Endothelial cell of umbilical vein (primary cell): ENCODE results near the gene PRKCZ. TPM values are rescaled to one million over a fixed set of nuclear protein-coding genes. Genes with fewer than 3 reads are reported as not detected.

ENCODE experiments used
- BruUV-seq: library from RNA; stranded (reverse); fragments of 400-500 nt; replicated peaks from 2 replicates; lab custom pipeline; 2021; lab: Mats Ljungman, UMichigan
- CTCF ChIA-PET: fragments of 300-600, 350-600 bp; sonication (Branson Sonifier 250); formaldehyde crosslinking; loops from one replicate; lab custom pipeline; 2021; ENCODE audit warnings: antibody characterized with exemption, inconsistent platforms; lab: Charles Lee
- POLR2A ChIA-PET: fragments of 300-600, 350-600 bp; sonication (Branson Sonifier 250); formaldehyde crosslinking; loops from one replicate; lab custom pipeline; 2021; ENCODE audit warnings: antibody characterized with exemption, inconsistent platforms; lab: Charles Lee
- DNase-seq: peaks from one replicate; pipeline ENCODE4 v3.0.0-alpha.2; 2011; ENCODE audit warnings: low read depth, low spot score
- FAIRE-seq: peaks from 2 replicates; lab custom pipeline; 2011; peaks lifted over from hg19 to GRCh38; lab: Jason Lieb, UNC
- H2AFZ ChIP-seq: 2 replicates; pipeline ENCODE4 v1.6.0; 2012; ENCODE audit warnings: low read depth, low read length, control low read depth, inconsistent platforms
- H3K27ac ChIP-seq: 2 replicates; pipeline ENCODE4 v1.5.1; 2011; ENCODE audit warnings: low read depth, mild to moderate bottlenecking, control low read depth, low read length, moderate library complexity; ENCODE audit not compliant: insufficient read depth
- H3K27me3 ChIP-seq, 2 experiments: 2 replicates each; pipeline versions ENCODE4 v1.6.0 to v1.6.1; 2011; ENCODE audit warnings: low read length in 2 of 2, mixed read lengths in 1 of 2; ENCODE audit not compliant: control insufficient read depth in 2 of 2, insufficient read depth in 2 of 2
- H3K36me3 ChIP-seq, 2 experiments: 2 replicates in 1 of 2; 3 replicates in 1 of 2; pipeline ENCODE4 v1.5.1; 2011; ENCODE audit warnings: low read length in 2 of 2, mild to moderate bottlenecking in 1 of 2, moderate library complexity in 1 of 2; ENCODE audit not compliant: control insufficient read depth in 2 of 2, insufficient read depth in 2 of 2; ENCODE audit errors: extremely low read depth in 1 of 2
- H3K4me1 ChIP-seq: 3 replicates; pipeline ENCODE4 v1.5.1; 2011; ENCODE audit warnings: mild to moderate bottlenecking, low read length; ENCODE audit not compliant: control insufficient read depth, insufficient read depth; ENCODE audit errors: extremely low read depth
- H3K4me2 ChIP-seq: 2 replicates; pipeline ENCODE4 v1.6.1; 2011; ENCODE audit warnings: low read length, control low read depth, mixed read lengths; ENCODE audit not compliant: insufficient read depth
- H3K4me3 ChIP-seq, 3 experiments: fragments of 200-600 bp in 1 of 3; sonication (generic), shearing (Covaris generic) in 1 of 3; replicated peaks in 1 of 3; 2 replicates each; pipeline ENCODE4 v1.5.1; 2011 to 2016; ENCODE audit warnings: control low read depth in 3 of 3, low read length in 3 of 3, mild to moderate bottlenecking in 2 of 3, inconsistent platforms in 1 of 3, low read depth in 1 of 3, moderate library complexity in 1 of 3; ENCODE audit not compliant: insufficient read depth in 1 of 3
- H3K79me2 ChIP-seq: 2 replicates; pipeline ENCODE4 v1.6.0; 2012; ENCODE audit warnings: low read length, inconsistent platforms; ENCODE audit not compliant: control insufficient read depth, insufficient read depth
- H3K9ac ChIP-seq: replicated peaks from 2 replicates; pipeline ENCODE3; 2011; ENCODE audit warnings: low read length, control low read depth; ENCODE audit not compliant: insufficient read depth; ENCODE audit errors: extremely low read depth
- H3K9me1 ChIP-seq: replicated peaks from 3 replicates; pipeline ENCODE4 v1.6.0; 2011; ENCODE audit warnings: mild to moderate bottlenecking, low read length; ENCODE audit not compliant: control insufficient read depth, insufficient read depth; ENCODE audit errors: extremely low read depth
- H3K9me3 ChIP-seq: replicated peaks from 2 replicates; pipeline ENCODE4 v1.5.1; 2012; ENCODE audit warnings: low read length, inconsistent platforms; ENCODE audit not compliant: control insufficient read depth, insufficient read depth
- H4K20me1 ChIP-seq: replicated peaks from 2 replicates; pipeline ENCODE3; 2011; ENCODE audit warnings: mild to moderate bottlenecking, low read length; ENCODE audit not compliant: control insufficient read depth, insufficient read depth; ENCODE audit errors: extremely low read depth
- JUN ChIP-seq: IDR thresholded peaks from 2 replicates; pipeline ENCODE4 v1.6.1; 2011; ENCODE audit warnings: borderline replicate concordance, low read depth; ENCODE audit not compliant: insufficient read length, insufficient read depth
- POLR2A ChIP-seq: IDR thresholded peaks from 2 replicates; pipeline ENCODE4 v1.6.1; 2012; ENCODE audit warnings: low read depth, mild to moderate bottlenecking, control low read depth, low read length
- dilution Hi-C: fragments of 300-500 bp; cut with MboI; formaldehyde crosslinking; loops from one replicate; pipeline ENCODE4 v1.15.0; 2019; ENCODE audit warnings: low sequenced_read_pairs; ENCODE audit not compliant: extremely low pct_ligation_motif_present
- intact Hi-C: fragments of 100-400 bp; cut with micrococcal nuclease; formaldehyde crosslinking; loops from one replicate; pipeline ENCODE4 v1.10.0; 2022
- polyA plus RNA-seq, 4 experiments: library from polyadenylated mRNA; depleted of rRNA in 3 of 4; stranded (reverse) in 3 of 4; unstranded in 1 of 4; fragments of >200 nt; gene quantifications; 2 replicates each; pipeline versions ENCODE4 v1.2.1 to v1.2.3, GENCODE V29; 2011 to 2012; ENCODE audit warnings: missing spikeins in 1 of 4
- total RNA-seq: library from RNA; stranded (reverse); gene quantifications from 2 replicates; pipeline ENCODE4 v1.2.3, GENCODE V29; 2021
- TF ChIP-seq, protein P1 (sequence below), 2 donors: IDR thresholded peaks; 1 replicate in 1 of 2; 2 replicates in 1 of 2; pipeline ENCODE4 v1.5.1; 2011; ENCODE audit warnings: low read length in 2 of 2, mild to moderate bottlenecking in 2 of 2, moderate library complexity in 2 of 2, control low read depth in 1 of 2, inconsistent platforms in 1 of 2, low read depth in 1 of 2; ENCODE audit not compliant: insufficient read depth in 1 of 2; ENCODE audit errors: extremely low read depth in 1 of 2

Gene PRKCZ
- total and polyA plus RNA-seq, 2 donors (not counting 3 experiments of a cell fraction or from before 2014, with no cell fraction given): 0.22 to 1.7 TPM

DNA sequence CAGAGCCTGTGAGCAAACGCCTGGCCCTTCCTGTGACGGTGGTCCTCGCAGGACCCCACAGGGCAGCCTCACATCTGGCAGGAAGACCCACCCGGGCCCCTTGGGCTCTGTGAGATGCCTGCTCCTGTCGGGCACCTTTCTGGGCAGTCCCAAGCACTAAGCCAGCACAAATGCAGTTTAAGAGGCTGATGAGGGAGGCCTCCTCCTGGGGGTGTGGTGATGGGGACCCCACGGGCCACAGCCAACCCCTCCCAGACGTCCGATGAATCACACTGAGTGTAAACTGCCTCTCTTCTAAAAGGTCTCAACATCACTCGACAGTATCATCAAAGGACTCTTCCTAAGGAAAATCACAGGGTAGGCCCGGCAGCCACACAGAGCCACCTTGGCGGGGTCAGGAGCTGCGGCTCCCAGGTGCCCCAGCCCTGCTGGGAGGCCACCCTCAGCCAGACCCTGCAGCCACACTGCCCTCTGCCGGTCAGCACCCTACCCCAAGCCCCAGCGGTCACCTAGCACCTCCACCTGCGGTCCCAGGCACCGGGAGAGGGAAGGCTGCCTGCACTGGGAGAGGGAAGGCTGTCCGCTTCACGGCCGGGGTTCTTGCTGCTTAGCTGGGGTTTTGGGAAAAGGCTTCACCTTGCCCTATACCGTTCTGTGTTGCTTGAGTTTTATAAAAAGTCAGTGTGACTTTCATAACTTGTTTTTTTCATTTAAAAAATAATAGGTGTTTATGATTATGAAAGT is 3.9 kb upstream of the PRKCZ start:
- dilution Hi-C loops: no loop called here
- Histone ChIP-seq H3K9me3 (no peaks in the 10 kb centered on the region), H3K4me2 (no peak overlapping the region), H2AFZ (no peak overlapping the region), H3K27ac (no peak overlapping the region), H3K79me2 (no peaks in the 10 kb centered on the region), H3K9me1 (no peaks in the 10 kb centered on the region), H3K4me1 (no peaks in the 10 kb centered on the region), H3K36me3 (no peaks in the 10 kb centered on the region), H3K27me3 (peaks cover 20% of the 10 kb centered on the region in 2 experiments), H3K4me3 (no peak overlapping the region), H4K20me1 (no peaks in the 10 kb centered on the region), H3K9ac (no peak overlapping the region)
- POLR2A ChIA-PET: no interaction called here
- FAIRE-seq (peak; percentile 18), DNase-seq (peak; percentile 21)
- CTCF ChIA-PET: interaction anchor here (0.6 to 4.2 kb wide), 6 partner anchors 14 to 128 kb away, joined by 3 to 108 read pairs (median 13); no protein-coding TSS in a partner anchor
- intact Hi-C loops: loop anchor here (1.0 kb wide), 1 partner anchor 102 kb away; no protein-coding TSS in a partner anchor
- BruUV-seq: no TSS peak
- no peak for TF ChIP-seq POLR2A
- TF ChIP-seq JUN: no peak
- TF ChIP-seq, protein P1, sequence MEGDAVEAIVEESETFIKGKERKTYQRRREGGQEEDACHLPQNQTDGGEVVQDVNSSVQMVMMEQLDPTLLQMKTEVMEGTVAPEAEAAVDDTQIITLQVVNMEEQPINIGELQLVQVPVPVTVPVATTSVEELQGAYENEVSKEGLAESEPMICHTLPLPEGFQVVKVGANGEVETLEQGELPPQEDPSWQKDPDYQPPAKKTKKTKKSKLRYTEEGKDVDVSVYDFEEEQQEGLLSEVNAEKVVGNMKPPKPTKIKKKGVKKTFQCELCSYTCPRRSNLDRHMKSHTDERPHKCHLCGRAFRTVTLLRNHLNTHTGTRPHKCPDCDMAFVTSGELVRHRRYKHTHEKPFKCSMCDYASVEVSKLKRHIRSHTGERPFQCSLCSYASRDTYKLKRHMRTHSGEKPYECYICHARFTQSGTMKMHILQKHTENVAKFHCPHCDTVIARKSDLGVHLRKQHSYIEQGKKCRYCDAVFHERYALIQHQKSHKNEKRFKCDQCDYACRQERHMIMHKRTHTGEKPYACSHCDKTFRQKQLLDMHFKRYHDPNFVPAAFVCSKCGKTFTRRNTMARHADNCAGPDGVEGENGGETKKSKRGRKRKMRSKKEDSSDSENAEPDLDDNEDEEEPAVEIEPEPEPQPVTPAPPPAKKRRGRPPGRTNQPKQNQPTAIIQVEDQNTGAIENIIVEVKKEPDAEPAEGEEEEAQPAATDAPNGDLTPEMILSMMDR (IDR thresholded peaks at IDR 0.05; ENCODE audit: extremely low read depth in 1 of 2, insufficient read depth in 1 of 2, low read depth in 1 of 2, low read length in 2 of 2): peak; percentile 64 to 80
